GM12873 (cell line): ENCODE data around the gene ELF3.

Source experiments
- TF ChIP-seq, protein P1 (sequence below): IDR thresholded peaks from 2 replicates; pipeline ENCODE4 v1.5.1; 2012; ENCODE audit warnings: low read depth, mild to moderate bottlenecking, moderate library complexity, low read length, control low read depth; ENCODE audit not compliant: insufficient read depth; ENCODE audit errors: missing control alignments

ELF3 gene

GRCh38 chr1:201982623-201983379 lies 27.6 kb upstream of the ELF3 start, which contains the start of gene RNPEP:
TSS of gene RNPEP (plus strand) at chr1:201982648. CDS start at chr1:201982667, 19 bp downstream.
- TF ChIP-seq, protein P1, sequence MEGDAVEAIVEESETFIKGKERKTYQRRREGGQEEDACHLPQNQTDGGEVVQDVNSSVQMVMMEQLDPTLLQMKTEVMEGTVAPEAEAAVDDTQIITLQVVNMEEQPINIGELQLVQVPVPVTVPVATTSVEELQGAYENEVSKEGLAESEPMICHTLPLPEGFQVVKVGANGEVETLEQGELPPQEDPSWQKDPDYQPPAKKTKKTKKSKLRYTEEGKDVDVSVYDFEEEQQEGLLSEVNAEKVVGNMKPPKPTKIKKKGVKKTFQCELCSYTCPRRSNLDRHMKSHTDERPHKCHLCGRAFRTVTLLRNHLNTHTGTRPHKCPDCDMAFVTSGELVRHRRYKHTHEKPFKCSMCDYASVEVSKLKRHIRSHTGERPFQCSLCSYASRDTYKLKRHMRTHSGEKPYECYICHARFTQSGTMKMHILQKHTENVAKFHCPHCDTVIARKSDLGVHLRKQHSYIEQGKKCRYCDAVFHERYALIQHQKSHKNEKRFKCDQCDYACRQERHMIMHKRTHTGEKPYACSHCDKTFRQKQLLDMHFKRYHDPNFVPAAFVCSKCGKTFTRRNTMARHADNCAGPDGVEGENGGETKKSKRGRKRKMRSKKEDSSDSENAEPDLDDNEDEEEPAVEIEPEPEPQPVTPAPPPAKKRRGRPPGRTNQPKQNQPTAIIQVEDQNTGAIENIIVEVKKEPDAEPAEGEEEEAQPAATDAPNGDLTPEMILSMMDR = peak; percentile 10

GRCh38 chr1:201983380-201983805 lies 27.0 kb upstream of the ELF3 start:
- TF ChIP-seq, protein P1 = peak; percentile 15

- TF ChIP-seq, protein P1 = no peak
Measured at GRCh38 chr1:201984446-201984845, 25.9 kb upstream of the ELF3 start.

GRCh38 chr1:201985355-201985754 lies 25.0 kb upstream of the ELF3 start:
- TF ChIP-seq, protein P1 = no peak

GRCh38 chr1:201988601-201989000 lies 21.8 kb upstream of the ELF3 start:
- TF ChIP-seq, protein P1 = no peak

GRCh38 chr1:201989354-201990128 lies 20.8 kb upstream of the ELF3 start:
- TF ChIP-seq, protein P1 = no peak

DNA sequence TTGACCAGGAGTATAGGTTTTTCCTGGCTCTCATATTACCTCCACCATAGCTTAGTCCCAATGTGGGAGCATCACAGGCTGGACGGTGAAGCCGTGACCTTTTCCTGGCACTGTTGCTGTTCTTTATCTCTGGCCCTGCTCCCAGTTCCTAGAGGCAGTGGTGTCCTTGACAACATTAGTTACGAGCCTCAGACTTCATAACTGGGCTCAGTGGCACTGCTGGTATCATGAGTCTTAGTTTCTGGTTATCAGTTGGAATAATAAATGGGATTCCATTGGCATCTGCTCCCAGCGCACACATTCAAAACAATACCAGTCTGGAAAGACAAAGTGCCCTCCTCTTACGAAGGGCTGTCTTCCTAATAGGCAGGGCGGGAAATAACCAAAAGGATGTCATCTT lies 20.0 kb upstream of the ELF3 start:
- TF ChIP-seq, protein P1 = no peak
